MM.1S (cell line): Measurements from ENCODE around the gene AJUBA.
"Not testable (repeated sequence)": the region's sequence is repeated elsewhere in the genome, so short reads cannot be mapped to it uniquely, and the experiment has no call there.

Source experiments
- DNase-seq: peaks from one replicate; pipeline ENCODE4 v3.0.0-alpha.2; 2015
- H2AFZ ChIP-seq: fragments of 300-600 bp; sonication (generic); 2 replicates; pipeline ENCODE4 v1.6.0; 2016; ENCODE audit warnings: antibody characterized with exemption, low read length
- H3F3A ChIP-seq: fragments of 300-600 bp; sonication (generic); 2 replicates; pipeline ENCODE4 v1.6.1; 2016; ENCODE audit warnings: mild to moderate bottlenecking, antibody characterized with exemption, low read length, moderate library complexity, mixed read lengths; ENCODE audit not compliant: insufficient read depth
- H3K27ac ChIP-seq: fragments of 300-600 bp; sonication (generic); 2 replicates; pipeline ENCODE4 v1.5.1; 2016; ENCODE audit warnings: mild to moderate bottlenecking, low read length
- H3K27me3 ChIP-seq: fragments of 300-600 bp; sonication (generic); replicated peaks from 2 replicates; pipeline ENCODE4 v1.6.0; 2016; ENCODE audit warnings: low read length; ENCODE audit not compliant: insufficient read depth
- H3K36me3 ChIP-seq: fragments of 300-600 bp; sonication (generic); replicated peaks from 2 replicates; pipeline ENCODE4 v1.6.1; 2016; ENCODE audit warnings: mild to moderate bottlenecking, low read length, mixed read lengths; ENCODE audit not compliant: insufficient read depth
- H3K4me1 ChIP-seq: fragments of 300-600 bp; sonication (generic); 2 replicates; pipeline ENCODE4 v1.6.1; 2016; ENCODE audit warnings: low read length, mixed read lengths
- H3K4me2 ChIP-seq: fragments of 300-600 bp; sonication (generic); 2 replicates; pipeline ENCODE4 v1.6.0; 2016; ENCODE audit warnings: low read depth, low read length
- H3K4me3 ChIP-seq: fragments of 300-600 bp; sonication (generic); 2 replicates; pipeline ENCODE4 v1.5.1; 2016; ENCODE audit warnings: low read length, mixed read lengths
- H3K79me2 ChIP-seq: fragments of 300-600 bp; sonication (generic); 2 replicates; pipeline ENCODE4 v1.6.1; 2016; ENCODE audit warnings: mixed run types, low read length, mixed read lengths
- H3K9ac ChIP-seq: fragments of 300-600 bp; sonication (generic); 2 replicates; pipeline ENCODE4 v1.6.1; 2016; ENCODE audit warnings: low read length, mixed read lengths
- H3K9me2 ChIP-seq: fragments of 300-600 bp; sonication (generic); replicated peaks from 2 replicates; pipeline ENCODE4 v1.6.1; 2016; ENCODE audit warnings: mild to moderate bottlenecking, low read length, mixed read lengths; ENCODE audit not compliant: insufficient read depth
- H3K9me3 ChIP-seq: fragments of 300-600 bp; sonication (generic); replicated peaks from 2 replicates; pipeline ENCODE4 v1.6.1; 2016; ENCODE audit warnings: mild to moderate bottlenecking, low read length, mixed read lengths; ENCODE audit not compliant: insufficient read depth
- H4K20me1 ChIP-seq: fragments of 300-600 bp; sonication (generic); 2 replicates; pipeline ENCODE4 v1.6.1; 2016; ENCODE audit warnings: mild to moderate bottlenecking, low read length, moderate library complexity, mixed read lengths; ENCODE audit not compliant: insufficient read depth
- EZH2 ChIP-seq: fragments of 300-600 bp; sonication (generic); optimal IDR thresholded peaks from 2 replicates; pipeline ENCODE3; 2017; ENCODE audit warnings: low read depth, mild to moderate bottlenecking, antibody characterized with exemption, low read length, mixed read lengths
- EZH2phosphoT487 ChIP-seq: fragments of 300-600 bp; sonication (generic); IDR thresholded peaks from 2 replicates; pipeline ENCODE4 v1.6.1; 2018; ENCODE audit warnings: antibody characterized with exemption, low read length
- TF ChIP-seq, protein P1 (sequence below): fragments of 300-600 bp; sonication (generic); IDR thresholded peaks from 2 replicates; pipeline ENCODE4 v1.5.1; 2016; ENCODE audit warnings: antibody characterized with exemption, low read length, mixed read lengths

Gene AJUBA

DNA sequence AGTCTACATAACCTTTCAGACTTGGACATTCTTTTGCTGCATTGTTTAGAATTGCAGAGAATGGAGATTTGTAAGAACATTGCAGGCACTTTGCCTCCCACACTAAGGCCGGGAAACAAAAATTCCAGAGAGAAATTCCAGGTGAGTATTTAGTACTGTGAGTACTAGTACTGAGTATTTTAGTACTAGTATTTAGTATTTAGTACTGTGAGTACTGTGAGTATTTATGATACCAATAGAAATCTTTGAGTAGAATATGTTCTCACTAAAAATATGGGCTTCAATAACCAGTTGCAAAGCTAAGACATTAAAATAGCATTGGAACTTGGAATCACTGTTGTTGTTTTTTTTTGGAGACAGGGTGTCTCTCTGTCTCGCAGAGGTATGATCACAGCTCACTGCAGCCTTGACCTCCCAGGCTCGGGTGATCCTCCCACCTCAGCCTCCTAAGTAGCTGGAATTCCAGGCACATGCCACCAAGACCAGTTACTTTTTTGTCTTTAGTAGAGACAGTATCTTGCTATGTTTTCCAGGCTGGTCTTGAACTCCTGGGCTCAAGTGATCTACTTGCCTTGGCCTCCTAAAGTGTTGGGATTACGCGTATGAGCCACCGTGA, 20.2 kb downstream of the AJUBA start:
- Histone ChIP-seq H2AFZ (no peak overlapping the region), H3K4me1 (no peaks in the 10 kb centered on the region)

GRCh38 chr14:22955702-22956569, 26.4 kb downstream of the AJUBA start:
- Histone ChIP-seq H2AFZ (peak overlapping the region; percentile 78), H3K9me3 (no peaks in the 10 kb centered on the region), H4K20me1 (no peaks in the 10 kb centered on the region), H3K9ac (peak overlapping the region; percentile 82), H3K27me3 (no peaks in the 10 kb centered on the region), H3K79me2 (no peaks in the 10 kb centered on the region), H3K4me2 (peak overlapping the region; percentile 82), H3K4me3 (peak overlapping the region; percentile 86), H3K27ac (peak overlapping the region; percentile 71; the same call in 1 of the 2 replicates), H3K36me3 (no peaks in the 10 kb centered on the region), H3K9me2 (no peaks in the 10 kb centered on the region), H3F3A (no peaks in the 10 kb centered on the region), H3K4me1 (no peaks in the 10 kb centered on the region)
- TF ChIP-seq, protein P1, sequence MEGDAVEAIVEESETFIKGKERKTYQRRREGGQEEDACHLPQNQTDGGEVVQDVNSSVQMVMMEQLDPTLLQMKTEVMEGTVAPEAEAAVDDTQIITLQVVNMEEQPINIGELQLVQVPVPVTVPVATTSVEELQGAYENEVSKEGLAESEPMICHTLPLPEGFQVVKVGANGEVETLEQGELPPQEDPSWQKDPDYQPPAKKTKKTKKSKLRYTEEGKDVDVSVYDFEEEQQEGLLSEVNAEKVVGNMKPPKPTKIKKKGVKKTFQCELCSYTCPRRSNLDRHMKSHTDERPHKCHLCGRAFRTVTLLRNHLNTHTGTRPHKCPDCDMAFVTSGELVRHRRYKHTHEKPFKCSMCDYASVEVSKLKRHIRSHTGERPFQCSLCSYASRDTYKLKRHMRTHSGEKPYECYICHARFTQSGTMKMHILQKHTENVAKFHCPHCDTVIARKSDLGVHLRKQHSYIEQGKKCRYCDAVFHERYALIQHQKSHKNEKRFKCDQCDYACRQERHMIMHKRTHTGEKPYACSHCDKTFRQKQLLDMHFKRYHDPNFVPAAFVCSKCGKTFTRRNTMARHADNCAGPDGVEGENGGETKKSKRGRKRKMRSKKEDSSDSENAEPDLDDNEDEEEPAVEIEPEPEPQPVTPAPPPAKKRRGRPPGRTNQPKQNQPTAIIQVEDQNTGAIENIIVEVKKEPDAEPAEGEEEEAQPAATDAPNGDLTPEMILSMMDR, result no peak
- no peak for TF ChIP-seq EZH2phosphoT487
- TF ChIP-seq EZH2, result no peak
- DNase-seq, result no peak

More for the DNA sequence above, 20.2 kb downstream of the AJUBA start:
- no peak overlapping the region for H3K4me2 ChIP-seq
- no peaks in the 10 kb centered on the region for H3K79me2 ChIP-seq
- no peak overlapping the region for H3K9ac ChIP-seq
- H3K4me3 ChIP-seq, result no peak overlapping the region
- no peaks in the 10 kb centered on the region for H4K20me1 ChIP-seq
- H3F3A ChIP-seq, result no peaks in the 10 kb centered on the region
- no peaks in the 10 kb centered on the region for H3K27me3 ChIP-seq
- TF ChIP-seq, protein P1, result no peak
- TF ChIP-seq EZH2, result no peak
- TF ChIP-seq EZH2phosphoT487, result no peak
- no peaks in the 10 kb centered on the region for H3K9me2 ChIP-seq
- DNase-seq, result no peak
- H3K27ac ChIP-seq, result no peak overlapping the region
- no peaks in the 10 kb centered on the region for H3K36me3 ChIP-seq
- no peaks in the 10 kb centered on the region for H3K9me3 ChIP-seq

DNA sequence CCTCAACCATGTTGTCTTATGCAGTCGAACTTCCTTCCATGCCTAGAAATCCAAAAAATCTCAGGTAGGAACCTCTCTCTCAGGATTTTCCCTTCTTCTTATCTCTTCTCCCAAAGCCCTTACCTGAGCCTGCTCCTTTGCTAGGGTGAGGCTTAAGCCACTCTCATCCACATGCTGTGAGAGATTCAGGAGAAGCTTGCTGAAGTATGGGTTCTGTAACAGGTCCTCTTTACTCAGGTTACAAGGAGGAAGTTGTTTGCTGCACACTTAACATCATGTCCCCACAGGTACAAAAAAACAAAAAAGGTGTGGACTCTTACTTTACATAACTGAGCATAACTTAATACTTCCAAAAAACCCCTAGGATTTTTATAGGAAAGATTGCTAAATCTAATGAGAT, 29.9 kb downstream of the AJUBA start:
- no peaks in the 10 kb centered on the region for H3K9me2 ChIP-seq
- no peak for TF ChIP-seq EZH2phosphoT487
- no peak overlapping the region for H3K9ac ChIP-seq
- H3K4me1 ChIP-seq, result no peaks in the 10 kb centered on the region
- H3K4me2 ChIP-seq, result no peak overlapping the region
- H2AFZ ChIP-seq, result no peak overlapping the region
- no peak overlapping the region for H3K4me3 ChIP-seq
- no peaks in the 10 kb centered on the region for H3K9me3 ChIP-seq
- H3K79me2 ChIP-seq, result no peaks in the 10 kb centered on the region
- no peak overlapping the region for H3K27ac ChIP-seq
- H4K20me1 ChIP-seq, result no peaks in the 10 kb centered on the region
- DNase-seq, result no peak
- no peaks in the 10 kb centered on the region for H3F3A ChIP-seq
- no peaks in the 10 kb centered on the region for H3K27me3 ChIP-seq
- no peaks in the 10 kb centered on the region for H3K36me3 ChIP-seq

- not testable (repeated sequence) for H3K4me1 ChIP-seq, H3K36me3 ChIP-seq, H3K4me3 ChIP-seq, DNase-seq, H3K27ac ChIP-seq, H3K9ac ChIP-seq, H3F3A ChIP-seq, H4K20me1 ChIP-seq, H3K9me2 ChIP-seq, H3K27me3 ChIP-seq, H2AFZ ChIP-seq, H3K4me2 ChIP-seq, H3K9me3 ChIP-seq, H3K79me2 ChIP-seq
These were observed 30.6 kb downstream of the AJUBA start for GRCh38 chr14:22951795-22952194.
